ENCODE data around the gene CTDSPL2. TPM values are rescaled to one million over a fixed set of nuclear protein-coding genes. Genes with fewer than 3 reads are reported as not detected.
A peak's percentile ranks its signal among the peaks of the same experiment; 100 is the strongest.

The CTDSPL2 gene
- total RNA-seq, 1 experiment from 2014 or later: 38.2 TPM

DNA sequence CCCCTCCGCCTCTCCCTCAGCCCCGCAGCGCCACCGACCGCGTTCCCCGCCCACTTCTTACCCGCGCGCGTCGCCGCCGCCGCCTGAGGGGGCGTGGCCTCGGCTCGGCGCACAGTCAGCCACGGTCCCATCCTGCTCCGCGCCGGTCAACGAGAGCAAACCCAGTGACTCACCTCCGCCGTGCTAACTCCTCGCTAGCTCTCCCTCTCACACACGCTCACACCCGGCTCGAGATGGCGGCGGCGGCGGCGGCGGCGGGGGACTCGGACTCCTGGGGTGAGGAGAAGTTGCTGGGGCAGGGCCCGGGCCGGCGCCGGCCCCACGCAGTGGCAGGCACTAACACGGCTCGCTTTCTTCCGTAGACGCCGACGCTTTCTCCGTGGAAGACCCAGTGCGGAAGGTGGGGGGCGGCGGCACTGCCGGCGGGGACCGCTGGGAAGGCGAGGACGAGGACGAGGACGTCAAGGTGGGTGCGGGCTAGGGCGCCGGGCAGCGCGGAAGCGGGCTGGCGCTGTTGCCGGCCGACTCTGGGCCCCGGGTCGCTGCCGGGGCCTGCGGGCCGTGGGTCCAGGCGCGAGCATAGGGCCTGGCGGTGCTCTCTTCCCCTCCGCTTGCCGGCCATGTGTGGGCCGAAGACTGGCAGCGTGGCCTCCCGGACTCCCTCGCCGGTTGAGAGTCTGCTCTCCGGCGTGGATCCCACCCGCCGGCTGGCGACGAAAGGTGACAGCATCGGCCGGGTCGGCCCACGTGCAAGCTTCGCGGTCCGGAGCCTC lies 109.7 kb downstream of the CTDSPL2 start, which contains the start of gene EIF3J:
Gene EIF3J (plus strand): TSS at position 186 of the 773 bp plus-strand sequence. CDS start 48 bp downstream, at position 234.
- ChIA-PET CTCF (interaction anchor here (0.6 to 1.3 kb wide), 4 partner anchors 9 to 74 kb away, joined by 3 read pairs; no protein-coding TSS in a partner anchor), POLR2A (interaction anchor here (0.6 to 3.3 kb wide), 21 partner anchors 9 to 743 kb away, joined by 3 to 36 read pairs (median 5); partner anchors contain the start of genes B2M, CTDSPL2, GOLM2 and HYPK)
- H3K36me3 Mint-ChIP-seq (ENCODE audit: insufficient read depth, unreplicated experiment): peaks cover 58% of the 10 kb centered on the region
- H3K4me3 Mint-ChIP-seq (ENCODE audit: unreplicated experiment): peak within 1 kb of the TSS; percentile 82
- BruUV-seq (replicated peaks): no TSS peak
- no peaks in the 10 kb centered on the region for H3K27me3 Mint-ChIP-seq (ENCODE audit: insufficient read depth, unreplicated experiment)
- intact Hi-C loops (cut with micrococcal nuclease): loop anchor here (1.0 kb wide), 1 partner anchor 9 kb away; no protein-coding TSS in a partner anchor
- DNase-seq (ENCODE audit: unreplicated experiment): peak; percentile 96
- H3K27ac Mint-ChIP-seq (ENCODE audit: low read depth, unreplicated experiment): peak within 1 kb of the TSS; percentile 97
- H3K4me1 Mint-ChIP-seq (ENCODE audit: insufficient read depth, unreplicated experiment): peaks cover 34% of the 10 kb centered on the region
- H3K9me3 Mint-ChIP-seq (ENCODE audit: unreplicated experiment): no peaks in the 10 kb centered on the region
- TF ChIP-seq CTCF (IDR thresholded peaks at IDR 0.05; ENCODE audit: unreplicated experiment): no peak

DNA sequence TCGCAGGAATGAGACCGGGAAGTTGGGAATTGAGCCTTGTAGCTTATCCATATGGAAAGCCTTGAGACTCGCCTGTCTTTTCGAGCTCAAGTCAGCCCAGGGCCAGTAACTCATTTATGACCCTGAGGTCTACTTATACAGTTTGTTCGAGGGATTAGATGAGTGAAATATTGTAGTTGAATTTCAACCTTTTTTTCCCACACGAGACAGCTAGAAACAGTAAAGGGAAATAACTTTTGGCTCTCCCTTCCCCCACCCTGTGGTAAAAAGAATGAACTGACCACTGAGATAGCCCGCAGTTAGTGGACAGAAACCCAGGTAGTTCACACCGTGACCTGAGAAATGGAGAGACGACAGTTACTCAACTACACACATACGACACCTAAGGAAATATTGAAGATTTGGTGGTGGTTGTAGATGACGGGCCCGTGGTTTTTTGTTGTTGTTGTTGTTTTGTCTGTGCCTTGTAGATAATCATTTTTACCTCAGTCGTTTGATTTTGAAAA lies 110.4 kb downstream of the CTDSPL2 start:
- Mint-ChIP-seq H3K4me3 (ENCODE audit: unreplicated experiment) (peak overlapping the region; percentile 82), H3K27me3 (ENCODE audit: insufficient read depth, unreplicated experiment) (no peaks in the 10 kb centered on the region), H3K36me3 (ENCODE audit: insufficient read depth, unreplicated experiment) (peaks cover 58% of the 10 kb centered on the region), H3K4me1 (ENCODE audit: insufficient read depth, unreplicated experiment) (peaks cover 39% of the 10 kb centered on the region), H3K9me3 (ENCODE audit: unreplicated experiment) (no peaks in the 10 kb centered on the region), H3K27ac (ENCODE audit: low read depth, unreplicated experiment) (peak overlapping the region; percentile 97)
- TF ChIP-seq CTCF (IDR thresholded peaks at IDR 0.05; ENCODE audit: unreplicated experiment): no peak
- ChIA-PET CTCF (interaction anchor here (0.7 to 1.3 kb wide), 4 partner anchors 8 to 1104 kb away, joined by 3 read pairs; no protein-coding TSS in a partner anchor), POLR2A (interaction anchor here (0.7 to 3.3 kb wide), 20 partner anchors 8 to 737 kb away, joined by 3 to 36 read pairs (median 5); partner anchors contain the start of genes B2M, CTDSPL2, GOLM2 and HYPK)
- intact Hi-C loops (cut with micrococcal nuclease): loop anchor here (1.0 kb wide), 1 partner anchor 9 kb away; no protein-coding TSS in a partner anchor
- DNase-seq (ENCODE audit: unreplicated experiment): peak; percentile 61
- no TSS peak for BruUV-seq (replicated peaks)

DNA sequence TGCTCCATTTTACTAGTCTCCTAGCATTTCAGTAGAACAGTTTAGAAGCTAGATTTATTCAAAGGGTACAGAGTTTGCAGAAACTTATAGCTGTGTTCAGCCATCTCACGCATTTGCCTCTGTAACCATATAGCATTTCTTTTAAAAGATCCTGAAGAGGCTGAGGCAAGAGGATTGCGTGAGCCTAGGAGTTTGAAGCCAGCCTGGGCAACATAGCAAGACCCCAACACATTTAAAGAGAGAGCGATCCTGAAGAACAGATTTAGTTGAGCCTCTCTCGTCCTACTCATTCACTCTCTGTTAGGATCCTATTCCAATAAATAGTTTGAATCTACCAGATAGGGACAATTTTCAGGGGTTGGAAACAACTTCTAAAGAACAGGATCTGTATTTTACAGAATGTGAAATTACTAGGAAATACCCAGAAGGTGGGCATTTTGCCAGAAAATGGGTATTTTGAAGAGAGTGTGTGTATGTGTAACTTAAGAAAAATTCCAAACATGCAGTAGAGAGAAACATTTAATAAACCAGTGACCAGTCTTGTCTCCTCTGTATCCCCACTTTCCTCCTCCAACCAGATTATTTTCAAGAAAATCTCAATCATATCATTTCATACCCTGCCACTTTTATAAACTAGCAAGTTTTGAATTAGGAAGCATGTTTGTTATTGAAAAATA lies 114.0 kb downstream of the CTDSPL2 start:
- Mint-ChIP-seq H3K4me3 (ENCODE audit: unreplicated experiment) (peak overlapping the region; percentile 47), H3K27me3 (ENCODE audit: insufficient read depth, unreplicated experiment) (no peaks in the 10 kb centered on the region), H3K36me3 (ENCODE audit: insufficient read depth, unreplicated experiment) (peaks cover 67% of the 10 kb centered on the region), H3K4me1 (ENCODE audit: insufficient read depth, unreplicated experiment) (peaks cover 40% of the 10 kb centered on the region), H3K27ac (ENCODE audit: low read depth, unreplicated experiment) (peak overlapping the region; percentile 81), H3K9me3 (ENCODE audit: unreplicated experiment) (no peaks in the 10 kb centered on the region)
- DNase-seq (ENCODE audit: unreplicated experiment): peak; percentile 47
- no peak for TF ChIP-seq CTCF (IDR thresholded peaks at IDR 0.05; ENCODE audit: unreplicated experiment)
- POLR2A ChIA-PET: interaction anchor here (0.6 to 0.9 kb wide), 3 partner anchors 12 to 80 kb away, joined by 3 to 6 read pairs (median 4); no protein-coding TSS in a partner anchor
- BruUV-seq (replicated peaks): no TSS peak
- intact Hi-C loops (cut with micrococcal nuclease): no loop called here
- CTCF ChIA-PET: interaction anchor here (0.5 to 1.1 kb wide), 4 partner anchors 9 to 1212 kb away, joined by 3 to 4 read pairs (median 4); no protein-coding TSS in a partner anchor
